ENCODE measurements around the gene TATDN3.

Gene TATDN3

DNA sequence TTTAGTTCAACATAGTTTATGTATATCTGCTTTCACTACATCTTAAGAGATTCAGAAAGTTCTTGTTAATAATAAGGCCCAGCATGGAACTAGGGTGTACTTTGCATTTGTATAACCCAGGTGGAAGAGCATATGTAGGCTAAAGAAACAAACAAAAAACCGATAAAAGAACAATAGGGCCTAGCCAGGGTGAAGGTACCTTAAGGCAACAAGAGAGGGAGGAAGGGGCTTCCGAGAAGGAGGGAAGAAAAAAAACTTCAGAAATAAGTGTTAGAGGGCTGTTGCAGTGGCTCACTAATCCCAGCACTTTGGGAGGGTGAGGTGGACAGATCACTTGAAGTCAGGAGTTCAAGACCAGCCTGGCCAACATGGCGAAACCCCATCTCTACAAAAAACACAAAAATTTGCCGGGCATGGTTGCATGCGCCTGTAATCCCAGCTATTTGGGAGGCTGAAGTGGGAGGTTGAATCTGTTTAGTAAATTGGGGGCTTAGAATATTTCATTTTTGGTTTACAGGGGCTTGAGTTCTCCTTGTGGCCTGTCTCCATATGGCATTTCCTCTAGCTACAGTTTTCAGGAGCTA, 60.5 kb downstream of the TATDN3 start:
- no peak for DNase-seq (ENCODE audit: low read depth)
- H3K4me3 ChIP-seq (ENCODE audit: low read length) = no peak overlapping the region
- TF ChIP-seq CTCF (conservative IDR thresholded peaks at IDR 0.05; ENCODE audit: low read length) = no peak

DNA sequence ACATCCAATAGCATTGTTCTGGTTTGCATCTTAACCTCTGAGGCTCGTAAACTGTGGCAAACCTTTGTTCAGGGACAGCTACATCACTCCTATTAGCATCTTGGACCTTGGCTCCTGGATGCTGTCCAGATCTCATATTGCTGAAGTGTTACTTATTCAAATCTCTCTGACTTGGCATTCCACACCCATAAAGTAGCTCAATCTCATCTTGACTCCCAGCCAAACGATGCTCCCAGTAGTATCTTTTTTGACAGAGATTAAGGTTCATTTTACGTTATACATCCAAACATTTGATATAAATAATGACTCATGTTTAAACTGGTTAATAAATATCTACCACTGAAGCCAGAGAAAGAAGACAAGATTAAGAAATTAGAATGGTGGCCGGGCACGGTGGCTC, 62.0 kb downstream of the TATDN3 start:
- TF ChIP-seq CTCF (conservative IDR thresholded peaks at IDR 0.05; ENCODE audit: low read length) = no peak
- H3K4me3 ChIP-seq (ENCODE audit: low read length) = no peak overlapping the region

DNA sequence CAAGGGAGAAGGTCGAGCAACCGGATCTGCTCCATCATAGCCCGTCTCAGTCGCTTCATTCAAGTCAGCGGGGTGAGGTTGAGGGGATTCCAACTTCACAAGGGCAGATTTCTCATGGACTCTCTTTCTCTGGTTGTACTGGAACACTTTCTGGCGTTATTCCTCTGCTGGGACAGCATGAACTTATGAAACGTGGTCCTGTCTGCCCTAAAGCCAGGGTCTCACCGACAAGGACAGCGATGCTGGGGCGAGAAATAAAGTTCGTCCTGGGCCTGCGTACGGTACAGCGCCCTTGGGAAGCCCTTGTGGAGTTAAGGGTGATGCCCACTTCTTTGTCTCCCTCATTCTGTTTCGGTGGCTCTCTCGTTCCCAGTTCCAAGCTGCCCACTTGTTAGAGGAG, 65.1 kb downstream of the TATDN3 start:
- TF ChIP-seq CTCF (conservative IDR thresholded peaks at IDR 0.05; ENCODE audit: low read length) = no peak
- no peak overlapping the region for H3K4me3 ChIP-seq (ENCODE audit: low read length)
- no peak for DNase-seq (ENCODE audit: low read depth)

More for the DNA sequence above, 62.0 kb downstream of the TATDN3 start:
- no peak for DNase-seq (ENCODE audit: low read depth)

GRCh38 chr1:212857992-212858460, 66.3 kb downstream of the TATDN3 start, which contains the start of gene FLVCR1:
TSS of gene FLVCR1 (plus strand) at chr1:212858275. CDS start at chr1:212858453, 178 bp downstream.
- TF ChIP-seq CTCF (conservative IDR thresholded peaks at IDR 0.05; ENCODE audit: low read length) = no peak
- DNase-seq (ENCODE audit: low read depth) = peak; percentile 91
- peak within 1 kb of the TSS; percentile 78 for H3K4me3 ChIP-seq (ENCODE audit: low read length)

DNA sequence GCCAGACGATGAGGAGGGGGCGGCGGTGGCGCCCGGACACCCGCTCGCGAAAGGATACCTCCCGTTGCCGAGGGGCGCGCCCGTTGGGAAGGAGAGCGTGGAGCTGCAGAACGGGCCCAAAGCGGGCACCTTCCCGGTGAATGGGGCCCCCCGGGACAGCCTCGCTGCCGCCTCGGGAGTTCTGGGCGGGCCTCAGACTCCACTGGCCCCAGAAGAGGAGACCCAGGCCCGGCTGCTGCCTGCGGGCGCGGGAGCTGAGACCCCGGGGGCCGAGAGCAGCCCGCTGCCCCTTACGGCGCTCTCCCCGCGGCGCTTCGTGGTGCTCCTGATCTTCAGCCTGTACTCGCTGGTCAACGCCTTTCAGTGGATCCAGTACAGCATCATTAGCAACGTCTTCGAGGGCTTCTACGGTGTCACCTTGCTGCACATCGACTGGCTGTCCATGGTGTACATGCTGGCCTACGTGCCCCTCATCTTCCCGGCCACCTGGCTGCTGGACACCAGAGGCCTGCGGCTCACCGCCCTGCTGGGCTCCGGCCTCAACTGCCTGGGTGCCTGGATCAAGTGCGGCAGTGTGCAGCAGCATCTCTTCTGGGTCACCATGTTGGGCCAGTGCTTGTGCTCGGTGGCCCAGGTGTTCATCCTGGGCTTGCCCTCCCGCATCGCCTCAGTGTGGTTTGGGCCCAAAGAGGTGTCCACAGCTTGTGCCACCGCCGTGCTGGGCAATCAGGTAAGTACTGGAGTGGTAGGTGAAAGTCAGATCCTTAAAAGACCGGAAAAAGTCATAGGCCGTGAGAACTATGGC, 67.0 kb downstream of the TATDN3 start:
- peak; percentile 23 for DNase-seq (ENCODE audit: low read depth)
- H3K4me3 ChIP-seq (ENCODE audit: low read length) = peak overlapping the region; percentile 78

DNA sequence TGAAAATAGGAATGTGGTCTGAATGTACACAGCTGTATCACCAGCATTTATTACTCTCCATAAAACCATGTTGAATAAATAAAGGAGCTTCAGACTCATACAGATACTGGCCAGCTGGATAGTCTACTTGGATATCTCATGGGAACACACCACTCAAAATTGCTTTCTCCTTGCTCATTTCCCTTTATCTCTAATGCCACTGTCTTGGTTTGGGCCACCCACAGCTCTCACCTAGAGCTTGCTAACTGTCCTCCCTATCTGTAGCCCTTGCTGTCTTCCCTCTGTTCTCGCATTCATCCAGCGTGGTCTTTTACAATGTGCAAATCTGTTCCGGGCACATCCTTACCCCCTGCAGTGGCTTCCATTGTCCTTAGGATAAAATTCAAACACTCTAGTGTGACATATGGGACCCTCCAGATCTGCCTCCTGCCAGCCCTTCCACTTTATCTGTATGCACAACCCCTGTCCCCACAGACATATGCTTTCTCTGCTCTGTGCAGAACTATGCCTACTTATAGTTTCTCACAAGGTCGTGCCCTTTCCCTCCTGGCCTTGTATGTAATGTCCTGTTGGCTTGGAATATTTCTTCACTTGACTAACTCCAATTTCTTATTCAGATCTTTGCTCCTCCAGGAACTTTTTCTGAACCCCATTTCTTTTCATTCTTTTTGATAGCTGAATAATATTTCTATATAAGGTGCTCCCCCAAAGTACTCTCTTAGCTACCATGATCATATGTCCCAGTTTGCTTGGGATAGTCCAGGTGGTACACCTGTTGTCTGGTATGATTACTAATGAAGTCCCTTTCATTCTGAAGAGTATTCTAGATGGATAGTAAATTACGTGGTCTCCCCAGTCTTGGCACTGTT, 69.3 kb downstream of the TATDN3 start:
- DNase-seq (ENCODE audit: low read depth) = peak; percentile 11
- H3K4me3 ChIP-seq (ENCODE audit: low read length) = no peak overlapping the region

More for the DNA sequence above, 67.0 kb downstream of the TATDN3 start:
- TF ChIP-seq CTCF (conservative IDR thresholded peaks at IDR 0.05; ENCODE audit: low read length) = no peak

More for the DNA sequence above, 69.3 kb downstream of the TATDN3 start:
- TF ChIP-seq CTCF (conservative IDR thresholded peaks at IDR 0.05; ENCODE audit: low read length) = no peak

Data from AG10803 (cell line).